Loucy (cell line): Measurements from ENCODE around the gene ASCC1.

Experiments
- CTCF ChIP-seq: fragments of 200-600 bp; sonication (generic); conservative IDR thresholded peaks from 2 replicates; pipeline ENCODE4 v1.5.1; 2014; ENCODE audit warnings: mild to moderate bottlenecking, antibody characterized with exemption, low read length
- EZH2phosphoT487 ChIP-seq: fragments of 200-600 bp; IDR thresholded peaks from 2 replicates; pipeline ENCODE4 v1.6.1; 2018; ENCODE audit warnings: antibody characterized with exemption, mild to moderate bottlenecking, moderate library complexity, borderline replicate concordance

- TF ChIP-seq CTCF = no peak
- no peak for TF ChIP-seq EZH2phosphoT487
These were observed 160.0 kb downstream of the ASCC1 start for GRCh38 chr10:72056113-72056512.
